ENCODE results near the gene GPR171. TPM values are rescaled to one million over a fixed set of nuclear protein-coding genes. Genes with fewer than 3 reads are reported as not detected.
"Not testable (repeated sequence)": the region's sequence is repeated elsewhere in the genome, so short reads cannot be mapped to it uniquely, and the experiment has no call there.

Gene GPR171
- 100 to 1,000 TPM in 1 of 2 experiments, 10 to 100 TPM in 1; 84.9 to 111 TPM for total RNA-seq

DNA sequence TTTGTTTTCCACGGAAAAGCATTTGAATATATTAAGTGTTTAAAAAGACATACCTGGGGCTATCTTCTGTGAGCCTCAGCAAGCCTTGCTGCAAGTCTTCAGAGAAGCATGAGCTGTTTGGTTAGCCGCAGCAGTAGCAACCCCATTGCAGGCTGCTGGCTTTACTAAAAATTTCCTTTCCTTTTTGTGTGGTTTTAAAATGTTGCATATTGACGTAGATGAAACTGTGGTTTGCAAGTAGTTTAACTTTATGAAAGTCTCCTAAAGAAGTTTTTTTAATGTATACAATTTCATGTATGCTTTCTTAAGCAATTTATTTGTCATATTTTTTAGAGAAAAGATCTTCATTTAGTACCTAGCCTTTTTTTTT lies at the start of gene GPR171:
Gene GPR171 (minus strand): TSS at position 166 of the 370 bp plus-strand sequence. CDS start 3,830 bp downstream, outside the sequence.
- ChIA-PET CTCF (interaction anchor here (0.6 to 3.6 kb wide), 8 partner anchors 11 to 465 kb away, joined by 3 to 11 read pairs (median 4); no protein-coding TSS in a partner anchor), POLR2A (interaction anchor here (0.6 to 1.2 kb wide), 11 partner anchors 22 to 1471 kb away, joined by 3 to 14 read pairs (median 5); no protein-coding TSS in a partner anchor)
- peaks cover 40% of the 10 kb centered on the region for H3K36me3 Mint-ChIP-seq (ENCODE audit: low read depth)
- no peaks in the 10 kb centered on the region for H3K27me3 Mint-ChIP-seq
- H3K4me1 Mint-ChIP-seq, result peaks cover 63% of the 10 kb centered on the region
- ATAC-seq (peak; percentile 66), DNase-seq (peak; percentile 82)
- intact Hi-C loops (cut with DNase I, micrococcal nuclease), result loop anchor here (1.0 to 10.0 kb wide), 15 partner anchors 12 to 1959 kb away; partner anchors contain the start of genes EIF2A (in 1 of the 2), GPR87 (in 1 of the 2), RAP2B (in 1 of the 2) and SELENOT (in 1 of the 2)
- H3K4me3 Mint-ChIP-seq, result peak within 1 kb of the TSS; percentile 83
- H3K9me3 Mint-ChIP-seq (ENCODE audit: low read depth), result peaks cover 3% of the 10 kb centered on the region
- H3K27ac Mint-ChIP-seq, result peak within 1 kb of the TSS; percentile 96

GRCh38 chr3:151248772-151249337 lies 45.8 kb upstream of the GPR171 start:
- ChIA-PET POLR2A (no interaction called here), CTCF (interaction anchor here (0.8 kb wide), 1 partner anchor 92 kb away, joined by 3 read pairs; no protein-coding TSS in a partner anchor)
- Mint-ChIP-seq H3K4me3 (no peak overlapping the region), H3K9me3 (ENCODE audit: low read depth) (no peaks in the 10 kb centered on the region), H3K36me3 (ENCODE audit: low read depth) (no peaks in the 10 kb centered on the region), H3K4me1 (no peaks in the 10 kb centered on the region), H3K27ac (no peak overlapping the region), H3K27me3 (no peaks in the 10 kb centered on the region)
- intact Hi-C loops (cut with DNase I, micrococcal nuclease), result no loop called here
- no peak for DNase-seq
- ATAC-seq, result no peak

DNA sequence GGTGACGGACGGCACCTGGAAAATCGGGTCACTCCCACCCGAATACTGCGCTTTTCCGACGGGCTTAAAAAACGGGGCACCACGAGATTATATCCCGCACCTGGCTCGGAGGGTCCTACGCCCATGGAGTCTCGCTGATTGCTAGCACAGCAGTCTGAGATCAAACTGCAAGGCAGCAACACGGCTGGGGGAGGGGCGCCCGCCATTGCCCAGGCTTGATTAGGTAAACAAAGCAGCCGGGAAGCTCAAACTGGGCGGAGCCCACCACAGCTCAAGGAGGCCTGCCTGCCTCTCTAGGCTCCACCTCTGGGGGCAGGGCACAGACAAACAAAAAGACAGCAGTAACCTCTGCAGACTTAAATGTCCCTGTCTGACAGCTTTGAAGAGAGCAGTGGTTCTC lies 39.0 kb upstream of the GPR171 start:
- POLR2A ChIA-PET; H3K4me3 Mint-ChIP-seq; H3K9me3 Mint-ChIP-seq (ENCODE audit: low read depth); intact Hi-C loops (cut with DNase I, micrococcal nuclease); DNase-seq; H3K36me3 Mint-ChIP-seq (ENCODE audit: low read depth); CTCF ChIA-PET; H3K4me1 Mint-ChIP-seq; ATAC-seq; H3K27me3 Mint-ChIP-seq; H3K27ac Mint-ChIP-seq: not testable (repeated sequence)

- DNase-seq (no peak), ATAC-seq (no peak)
- Mint-ChIP-seq H3K27ac (no peak overlapping the region), H3K36me3 (ENCODE audit: low read depth) (no peaks in the 10 kb centered on the region), H3K9me3 (ENCODE audit: low read depth) (no peaks in the 10 kb centered on the region), H3K27me3 (no peaks in the 10 kb centered on the region), H3K4me1 (no peaks in the 10 kb centered on the region), H3K4me3 (no peak overlapping the region)
- ChIA-PET CTCF (interaction anchor here (1.1 kb wide), 1 partner anchor 9 kb away, joined by 3 read pairs; no protein-coding TSS in a partner anchor), POLR2A (no interaction called here)
- intact Hi-C loops (cut with DNase I, micrococcal nuclease), result no loop called here
Observed at GRCh38 chr3:151236736-151237135, 33.7 kb upstream of the GPR171 start.

DNA sequence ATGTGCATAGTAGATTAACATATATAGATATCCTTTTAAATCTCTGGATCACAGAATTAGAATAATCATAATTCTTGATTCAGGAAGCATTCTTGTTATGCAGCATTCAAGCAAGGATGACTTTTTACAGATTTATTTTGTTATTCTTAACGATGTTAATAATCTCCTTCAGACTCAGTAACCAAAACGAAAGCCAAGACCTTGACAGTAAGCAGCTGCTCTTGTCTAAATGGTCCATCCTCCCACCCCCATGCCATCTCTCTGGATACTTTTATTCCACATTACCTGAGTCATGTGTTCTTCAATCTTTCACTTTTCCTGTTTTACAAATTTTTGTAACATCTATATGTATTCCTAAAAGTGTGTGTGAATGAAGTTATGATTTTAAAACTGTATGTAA lies 33.3 kb upstream of the GPR171 start:
- Mint-ChIP-seq H3K9me3 (ENCODE audit: low read depth) (no peaks in the 10 kb centered on the region), H3K4me3 (no peak overlapping the region), H3K36me3 (ENCODE audit: low read depth) (no peaks in the 10 kb centered on the region), H3K27ac (no peak overlapping the region), H3K27me3 (no peaks in the 10 kb centered on the region), H3K4me1 (peaks cover under 1% of the 10 kb centered on the region)
- ATAC-seq, result no peak
- intact Hi-C loops (cut with DNase I, micrococcal nuclease), result no loop called here
- ChIA-PET POLR2A (no interaction called here), CTCF (interaction anchor here (1.1 to 2.2 kb wide), 2 partner anchors 9 to 68 kb away, joined by 3 to 6 read pairs; no protein-coding TSS in a partner anchor)
- DNase-seq, result no peak

DNA sequence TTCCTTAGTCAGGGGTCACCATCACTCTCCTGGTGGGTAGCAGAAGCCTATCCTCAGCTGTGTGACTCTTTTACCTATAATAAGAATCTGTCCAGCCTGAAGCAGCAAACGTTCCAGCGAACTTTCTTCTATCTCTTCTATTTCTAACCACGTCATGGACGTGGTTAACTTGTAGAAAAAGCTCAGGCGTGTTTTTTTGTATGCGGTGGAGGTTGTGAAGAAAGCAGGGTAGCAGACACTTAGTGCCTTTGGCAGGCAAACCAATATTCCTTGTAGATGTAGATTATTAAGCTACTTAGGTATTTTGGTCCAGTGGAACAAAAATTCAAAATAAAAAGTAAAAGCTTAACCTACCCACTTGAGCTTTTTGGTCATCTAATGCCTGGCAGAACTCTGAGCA lies 31.8 kb upstream of the GPR171 start:
- no peaks in the 10 kb centered on the region for H3K27me3 Mint-ChIP-seq
- H3K4me1 Mint-ChIP-seq, result peaks cover 13% of the 10 kb centered on the region
- intact Hi-C loops (cut with DNase I, micrococcal nuclease), result no loop called here
- H3K36me3 Mint-ChIP-seq (ENCODE audit: low read depth), result no peaks in the 10 kb centered on the region
- CTCF ChIA-PET, result interaction anchor here (0.6 to 2.2 kb wide), 11 partner anchors 8 to 303 kb away, joined by 3 to 7 read pairs (median 4); partner anchors contain the start of gene P2RY14
- H3K27ac Mint-ChIP-seq, result no peak overlapping the region
- no peak overlapping the region for H3K4me3 Mint-ChIP-seq
- DNase-seq, result no peak
- H3K9me3 Mint-ChIP-seq (ENCODE audit: low read depth), result no peaks in the 10 kb centered on the region
- ATAC-seq, result no peak
- POLR2A ChIA-PET, result interaction anchor here (0.6 kb wide), 1 partner anchor 28 kb away, joined by 10 read pairs; no protein-coding TSS in a partner anchor

GRCh38 chr3:151232991-151233390 lies 30.0 kb upstream of the GPR171 start:
- H3K27me3 Mint-ChIP-seq, result no peaks in the 10 kb centered on the region
- POLR2A ChIA-PET, result no interaction called here

GRCh38 chr3:151232403-151232802 lies 29.4 kb upstream of the GPR171 start:
- H3K27me3 Mint-ChIP-seq; POLR2A ChIA-PET; H3K9me3 Mint-ChIP-seq (ENCODE audit: low read depth); DNase-seq; H3K27ac Mint-ChIP-seq; H3K4me3 Mint-ChIP-seq; ATAC-seq; H3K36me3 Mint-ChIP-seq (ENCODE audit: low read depth); intact Hi-C loops (cut with DNase I, micrococcal nuclease): not testable (repeated sequence)
- CTCF ChIA-PET, result interaction anchor here (0.6 to 1.8 kb wide), 6 partner anchors 21 to 76 kb away, joined by 3 to 6 read pairs (median 4); partner anchors contain the start of gene P2RY14
- H3K4me1 Mint-ChIP-seq, result peaks cover 28% of the 10 kb centered on the region

More at GRCh38 chr3:151232991-151233390, 30.0 kb upstream of the GPR171 start:
- CTCF ChIA-PET, result interaction anchor here (0.6 to 1.8 kb wide), 7 partner anchors 21 to 77 kb away, joined by 3 to 6 read pairs (median 4); partner anchors contain the start of gene P2RY14
- H3K27ac Mint-ChIP-seq, result no peak overlapping the region
- no peak overlapping the region for H3K4me3 Mint-ChIP-seq
- no peaks in the 10 kb centered on the region for H3K36me3 Mint-ChIP-seq (ENCODE audit: low read depth)
- intact Hi-C loops (cut with DNase I, micrococcal nuclease), result no loop called here
- H3K9me3 Mint-ChIP-seq (ENCODE audit: low read depth), result no peaks in the 10 kb centered on the region
- peaks cover 22% of the 10 kb centered on the region for H3K4me1 Mint-ChIP-seq
- ATAC-seq, result no peak
- no peak for DNase-seq

DNA sequence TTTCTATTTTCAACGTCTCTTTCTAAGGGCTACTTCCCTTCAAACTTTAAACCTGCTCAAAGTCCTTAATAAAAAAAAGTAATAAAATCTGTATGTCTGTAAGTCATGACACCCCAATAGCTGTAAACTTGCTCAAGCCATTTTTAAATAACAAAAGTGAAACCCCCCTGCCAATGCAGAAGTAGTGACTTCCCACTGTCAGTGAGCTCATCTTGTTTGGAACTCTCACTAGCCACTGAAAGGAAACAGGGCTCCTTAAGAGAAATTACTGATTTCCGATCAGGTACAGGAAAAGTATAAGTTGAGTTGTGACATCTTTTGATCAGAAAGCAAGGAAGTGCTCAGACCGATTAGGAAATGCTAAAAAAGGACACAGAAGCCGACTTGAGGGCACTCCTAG lies 27.6 kb upstream of the GPR171 start:
- H3K27me3 Mint-ChIP-seq, result no peaks in the 10 kb centered on the region
- DNase-seq (no peak), ATAC-seq (no peak)

GRCh38 chr3:151228666-151229040 lies 25.6 kb upstream of the GPR171 start:
- Mint-ChIP-seq H3K4me3 (no peak overlapping the region), H3K9me3 (ENCODE audit: low read depth) (no peaks in the 10 kb centered on the region), H3K27me3 (no peaks in the 10 kb centered on the region), H3K27ac (no peak overlapping the region), H3K36me3 (ENCODE audit: low read depth) (no peaks in the 10 kb centered on the region), H3K4me1 (peaks cover 58% of the 10 kb centered on the region)
- intact Hi-C loops (cut with DNase I, micrococcal nuclease), result loop anchor here in 1 of 2 experiments (5.0 kb wide), 1 partner anchor 99 kb away; the partner anchor contains the start of gene P2RY13
- POLR2A ChIA-PET, result interaction anchor here (0.5 to 0.6 kb wide), 2 partner anchors 19 to 118 kb away, joined by 3 read pairs; no protein-coding TSS in a partner anchor
- CTCF ChIA-PET, result interaction anchor here (0.8 to 8.2 kb wide), 27 partner anchors 11 to 610 kb away, joined by 3 to 124 read pairs (median 5); partner anchors contain the start of gene P2RY14
- DNase-seq (no peak), ATAC-seq (no peak)

More for the DNA sequence above, 27.6 kb upstream of the GPR171 start:
- Mint-ChIP-seq H3K4me1 (peaks cover 45% of the 10 kb centered on the region), H3K4me3 (no peak overlapping the region), H3K36me3 (ENCODE audit: low read depth) (no peaks in the 10 kb centered on the region), H3K27ac (peak overlapping the region; percentile 69), H3K9me3 (ENCODE audit: low read depth) (no peaks in the 10 kb centered on the region)
- ChIA-PET CTCF (interaction anchor here (0.7 to 8.2 kb wide), 11 partner anchors 9 to 1326 kb away, joined by 3 to 124 read pairs (median 3); partner anchors contain the start of genes GPR87 and P2RY14), POLR2A (interaction anchor here (1.0 kb wide), 1 partner anchor 28 kb away, joined by 5 read pairs; the partner anchor contains the start of gene GPR171)
- intact Hi-C loops (cut with DNase I, micrococcal nuclease), result no loop called here

DNA sequence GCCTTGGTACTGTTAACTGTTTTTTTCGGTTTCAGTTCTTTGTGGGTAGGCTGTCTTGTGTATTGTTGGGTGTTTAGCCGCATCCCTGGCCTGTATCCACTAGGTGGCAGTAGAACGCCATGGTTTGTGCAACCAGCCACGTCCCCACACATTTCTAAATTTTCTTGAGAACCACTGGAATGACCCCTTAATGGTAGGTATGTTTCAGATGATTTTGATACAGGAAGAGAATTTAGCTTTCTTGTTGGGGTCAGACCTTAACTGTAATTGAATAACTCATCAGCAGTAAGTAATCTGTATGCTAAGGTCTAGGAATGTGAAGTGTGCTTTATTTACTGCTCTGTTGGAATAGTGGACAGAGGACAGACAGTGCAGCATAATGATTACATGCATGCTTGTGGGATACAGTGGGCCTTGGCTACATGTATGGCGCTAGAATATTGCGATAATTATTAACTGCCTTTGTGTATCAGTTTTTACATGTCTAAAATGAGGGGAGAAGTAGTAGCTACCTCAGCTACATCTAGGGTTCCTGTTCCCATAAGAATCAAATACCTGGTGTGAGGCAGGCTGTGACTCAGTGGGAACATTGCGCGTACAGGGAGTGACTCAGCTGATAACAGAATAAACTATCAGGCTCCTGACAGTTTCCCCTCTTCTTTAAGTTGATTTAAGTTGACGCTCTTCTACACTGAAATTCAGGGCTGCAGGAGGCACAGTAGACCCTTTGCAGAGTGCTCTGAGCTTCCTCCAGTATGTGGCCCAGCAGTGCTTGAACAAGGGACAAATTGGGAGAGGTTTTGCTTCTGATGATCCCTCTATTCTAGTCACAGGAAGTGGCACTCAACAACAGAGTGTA lies 25.0 kb upstream of the GPR171 start:
- peak overlapping the region; percentile 64 for H3K27ac Mint-ChIP-seq
- DNase-seq, result peak; percentile 87
- H3K4me3 Mint-ChIP-seq, result no peak overlapping the region
- peak; percentile 75 for ATAC-seq
- no peaks in the 10 kb centered on the region for H3K27me3 Mint-ChIP-seq
- H3K4me1 Mint-ChIP-seq, result peaks cover 58% of the 10 kb centered on the region
- ChIA-PET CTCF (interaction anchor here (0.6 to 8.2 kb wide), 34 partner anchors 8 to 611 kb away, joined by 3 to 124 read pairs (median 5); partner anchors contain the start of gene P2RY14), POLR2A (interaction anchor here (0.6 kb wide), 1 partner anchor 119 kb away, joined by 3 read pairs; no protein-coding TSS in a partner anchor)
- no peaks in the 10 kb centered on the region for H3K9me3 Mint-ChIP-seq (ENCODE audit: low read depth)
- intact Hi-C loops (cut with DNase I, micrococcal nuclease), result loop anchor here (1.0 to 5.0 kb wide), 10 partner anchors 25 to 690 kb away; partner anchors contain the start of genes GPR171 (in 2 of the 2), GPR87 (in 1 of the 2), P2RY13 (in 1 of the 2) and P2RY14 (in 1 of the 2)
- H3K36me3 Mint-ChIP-seq (ENCODE audit: low read depth), result no peaks in the 10 kb centered on the region

Measured in activated CD4-positive, alpha-beta T cell treated with anti-CD3 and anti-CD28 coated beads for 36 hours (primary cell).